GM12891 (cell line): ENCODE data around the gene KCND3.

Experiments used
- SPI1 ChIP-seq: IDR thresholded peaks from 2 replicates; pipeline ENCODE4 v1.6.1; 2011; ENCODE audit warnings: low read depth, low read length, control low read depth
- TAF1 ChIP-seq: IDR thresholded peaks from 2 replicates; pipeline ENCODE4 v1.6.1; 2011; ENCODE audit warnings: low read depth, low read length, control low read depth

DNA sequence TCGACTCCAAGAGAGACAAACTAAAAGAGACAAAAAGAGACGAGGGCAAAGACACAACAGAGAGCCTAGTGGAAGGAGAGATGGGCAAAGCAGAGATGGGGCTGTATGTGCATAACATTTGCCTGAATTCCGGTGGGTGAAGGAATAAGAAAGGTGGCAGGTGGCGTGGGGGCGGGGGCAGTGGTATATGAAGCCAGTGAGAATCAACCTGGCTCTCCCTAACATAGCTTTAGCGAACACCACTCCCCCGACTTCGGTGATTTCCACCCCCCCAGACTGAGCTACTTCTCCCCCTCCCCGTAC lies 251.4 kb downstream of the KCND3 start:
- TF ChIP-seq TAF1 (no peak), SPI1 (no peak)
